Measurements from ENCODE around the gene CNTNAP2. TPM values are rescaled to one million over a fixed set of nuclear protein-coding genes. Genes with fewer than 3 reads are reported as not detected.

The CNTNAP2 gene
- total and polyA plus RNA-seq, 2 of the 4 experiments (the other 2 are of a cell fraction), result not detected

DNA sequence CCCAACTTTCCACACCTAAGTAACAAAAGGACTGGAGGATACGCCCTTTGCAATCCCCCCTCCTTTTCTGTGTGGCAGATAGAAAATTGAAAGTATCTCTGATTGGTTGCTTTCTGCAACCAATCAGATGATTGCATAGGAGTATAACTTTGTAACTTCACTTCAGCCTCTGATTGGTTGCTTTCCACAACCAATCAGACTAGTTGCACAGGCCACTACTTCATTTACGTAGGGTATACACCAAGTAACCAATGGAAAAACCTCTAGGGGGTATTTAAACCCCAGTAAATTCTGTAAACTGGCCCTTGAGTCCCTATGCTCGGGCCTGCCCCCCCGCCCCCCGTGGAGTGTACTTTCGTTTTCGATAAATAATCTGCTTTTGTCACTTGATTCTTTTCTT lies 1080.4 kb downstream of the CNTNAP2 start:
- no peak overlapping the region for H2BK120ac ChIP-seq (ENCODE audit: low read depth, low read length)
- no peak overlapping the region for H2BK15ac ChIP-seq (ENCODE audit: low read depth, low read length)
- H3K9me3 ChIP-seq (ENCODE audit: control insufficient read depth, insufficient read depth, low read length), result no peaks in the 10 kb centered on the region; the same call in none of the 2 replicates
- ChIA-PET POLR2A (ENCODE audit: unreplicated experiment) (no interaction called here), CTCF (no interaction called here)
- no peak overlapping the region for H3K14ac ChIP-seq (replicated peaks; ENCODE audit: low read depth, low read length)
- no peak for TF ChIP-seq RFX5 (IDR thresholded peaks at IDR 0.05; ENCODE audit: low read depth, low read length)
- TF ChIP-seq CEBPB (IDR thresholded peaks at IDR 0.05; ENCODE audit: low read depth, low read length), result no peak
- TF ChIP-seq CHD1 (IDR thresholded peaks at IDR 0.05; ENCODE audit: low read depth, low read length), result no peak
- no peak for TF ChIP-seq RCOR1 (IDR thresholded peaks at IDR 0.05; ENCODE audit: insufficient replicate concordance, low read length)
- TF ChIP-seq, protein P1, sequence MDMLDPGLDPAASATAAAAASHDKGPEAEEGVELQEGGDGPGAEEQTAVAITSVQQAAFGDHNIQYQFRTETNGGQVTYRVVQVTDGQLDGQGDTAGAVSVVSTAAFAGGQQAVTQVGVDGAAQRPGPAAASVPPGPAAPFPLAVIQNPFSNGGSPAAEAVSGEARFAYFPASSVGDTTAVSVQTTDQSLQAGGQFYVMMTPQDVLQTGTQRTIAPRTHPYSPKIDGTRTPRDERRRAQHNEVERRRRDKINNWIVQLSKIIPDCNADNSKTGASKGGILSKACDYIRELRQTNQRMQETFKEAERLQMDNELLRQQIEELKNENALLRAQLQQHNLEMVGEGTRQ (IDR thresholded peaks at IDR 0.05; ENCODE audit: low read depth, low read length), result no peak
- TF ChIP-seq MXI1 (IDR thresholded peaks at IDR 0.05; ENCODE audit: borderline replicate concordance, low read depth, low read length), result no peak
- no peak for TF ChIP-seq MAFK (IDR thresholded peaks at IDR 0.05; ENCODE audit: low read depth, low read length)
- TF ChIP-seq NFE2L2 (IDR thresholded peaks at IDR 0.05; ENCODE audit: low read depth, low read length), result no peak
- TF ChIP-seq POLR2A (IDR thresholded peaks at IDR 0.05; ENCODE audit: low read depth, low read length), result no peak
- no peak for TF ChIP-seq SMC3 (IDR thresholded peaks at IDR 0.05; ENCODE audit: low read depth, low read length)
- no peak for TF ChIP-seq FOS (IDR thresholded peaks at IDR 0.05; ENCODE audit: low read depth, low read length)
- no peaks in the 10 kb centered on the region for H3K4me1 ChIP-seq (ENCODE audit: control insufficient read depth, insufficient read depth, low read length)
- dilution Hi-C loops (cut with HindIII; ENCODE audit: low sequenced_read_pairs, unreplicated experiment), result no loop called here
- H3K36me3 ChIP-seq (ENCODE audit: control insufficient read depth, insufficient read depth, low read length), result no peaks in the 10 kb centered on the region
- BruUV-seq (replicated peaks), result no TSS peak
- no peak overlapping the region for H3K56ac ChIP-seq (ENCODE audit: extremely low read depth, insufficient read depth, low read length)
- no peak overlapping the region for H3K4me3 ChIP-seq (ENCODE audit: insufficient read depth, low read depth, low read length)
- H4K8ac ChIP-seq (ENCODE audit: low read depth in 2 of 2, low read length in 2 of 2), result no peak overlapping the region
- no peaks in the 10 kb centered on the region for H4K20me1 ChIP-seq (ENCODE audit: insufficient read depth, low read length)
- H3K18ac ChIP-seq (ENCODE audit: low read depth, low read length), result no peak overlapping the region
- 80% methylated on average over 1 of the region's 7 CpGs; no CpG with 5 or more reads in 1 of the 2 experiments for WGBS, 2 experiments (ENCODE audit: extremely low coverage in 2 of 2, insufficient read length in 1 of 2)
- ATAC-seq (ENCODE audit: low read depth) (no peak), DNase-seq (no peak)
- H3K4me2 ChIP-seq (ENCODE audit: low read depth, low read length), result no peak overlapping the region
- H4K91ac ChIP-seq (ENCODE audit: insufficient read depth, low read depth, low read length), result no peak overlapping the region
- intact Hi-C loops (cut with micrococcal nuclease), result no loop called here
- no peak overlapping the region for H2AFZ ChIP-seq (replicated peaks; ENCODE audit: low read length, poor library complexity)
- no peak overlapping the region for H4K5ac ChIP-seq (ENCODE audit: low read depth, low read length)
- no peaks in the 10 kb centered on the region for H3K9me1 ChIP-seq (ENCODE audit: insufficient read depth, low read length)
- no peak overlapping the region for H2BK5ac ChIP-seq (ENCODE audit: low read depth, low read length, poor library complexity, severe bottlenecking)
- H3K79me1 ChIP-seq (ENCODE audit: low read depth in 1 of 2, low read length in 2 of 2), result no peaks in the 10 kb centered on the region
- no peak overlapping the region for H3K4ac ChIP-seq (ENCODE audit: low read depth, low read length)
- no peak overlapping the region for H2AK5ac ChIP-seq (ENCODE audit: low read depth, low read length)
- no peak overlapping the region for H3K23ac ChIP-seq (ENCODE audit: low read depth, low read length)
- in situ Hi-C loops (cut with MboI; ENCODE audit: low sequenced_read_pairs), result no loop called here
- no peak overlapping the region for H2BK20ac ChIP-seq (ENCODE audit: low read depth, low read length)
- no peaks in the 10 kb centered on the region for H3K27me3 ChIP-seq (ENCODE audit: control insufficient read depth, insufficient read depth, low read length)
- H2AK9ac ChIP-seq (replicated peaks; ENCODE audit: low read depth, low read length, poor library complexity), result no peak overlapping the region
- no peak overlapping the region for H3K27ac ChIP-seq (ENCODE audit: insufficient read depth, low read length)
- no peak overlapping the region for H3K9ac ChIP-seq (ENCODE audit: low read depth, low read length)
